ENCODE measurements around the gene TRIM32. TPM values are rescaled to one million over a fixed set of nuclear protein-coding genes. Genes with fewer than 3 reads are reported as not detected.

Gene TRIM32
- 10 to 100 TPM; 10.1 to 18.8 (median 10.7) TPM for polyA plus RNA-seq

DNA sequence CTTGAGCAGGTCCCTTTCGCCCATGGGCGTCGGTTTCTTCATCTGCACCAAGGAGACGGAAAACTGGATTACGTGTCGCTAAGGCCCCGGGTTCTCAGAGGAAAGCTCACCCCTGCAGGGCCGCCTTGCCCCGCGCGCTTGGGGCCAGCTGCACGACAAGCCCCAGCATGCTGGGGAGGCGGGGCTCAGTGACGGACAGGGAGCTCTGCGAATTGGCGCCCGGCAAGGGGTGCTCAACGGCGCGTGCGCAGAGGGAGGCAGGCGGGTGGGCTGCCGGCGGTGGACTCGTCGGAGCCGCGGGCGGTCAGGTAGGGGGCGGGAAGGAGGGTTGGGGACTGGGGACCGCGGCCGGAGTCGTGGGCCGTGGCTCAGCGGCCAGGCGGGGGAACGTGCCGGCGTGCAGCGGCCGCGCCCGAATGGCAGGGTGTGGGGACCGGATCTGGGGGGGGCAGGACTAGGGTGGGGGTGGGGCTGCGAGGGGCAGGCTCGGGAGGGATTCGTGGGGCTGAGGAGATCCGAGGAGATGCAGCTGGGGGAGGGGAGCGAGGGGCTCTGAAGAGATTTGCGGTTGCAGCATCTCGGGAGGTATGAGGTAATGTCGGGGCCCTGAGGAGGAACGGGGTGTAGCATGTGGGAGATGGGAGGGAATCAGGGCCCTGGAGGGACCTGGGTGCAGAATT is at the start of gene TRIM32:
TRIM32 (plus strand) TSS at position 232 of the 680 bp plus-strand sequence. CDS start 10,438 bp downstream, outside the sequence.
- H3K27ac Mint-ChIP-seq, result peak within 1 kb of the TSS; percentile 76 to 97 (median 84)
- H3K9me3 Mint-ChIP-seq, result no peaks in the 10 kb centered on the region
- peak; percentile 88 to 92 (median 90) for DNase-seq
- H3K4me1 Mint-ChIP-seq, result peaks cover 47 to 63% of the 10 kb centered on the region in 2 donors
- H3K4me3 Mint-ChIP-seq, result peak within 1 kb of the TSS; percentile 84 to 99 (median 86)
- peaks cover 1 to 6% (median 3%) of the 10 kb centered on the region in 3 donors for H3K27me3 Mint-ChIP-seq (ENCODE audit: low read depth in 3 of 3)
- H3K36me3 Mint-ChIP-seq, result no peaks in the 10 kb centered on the region

DNA sequence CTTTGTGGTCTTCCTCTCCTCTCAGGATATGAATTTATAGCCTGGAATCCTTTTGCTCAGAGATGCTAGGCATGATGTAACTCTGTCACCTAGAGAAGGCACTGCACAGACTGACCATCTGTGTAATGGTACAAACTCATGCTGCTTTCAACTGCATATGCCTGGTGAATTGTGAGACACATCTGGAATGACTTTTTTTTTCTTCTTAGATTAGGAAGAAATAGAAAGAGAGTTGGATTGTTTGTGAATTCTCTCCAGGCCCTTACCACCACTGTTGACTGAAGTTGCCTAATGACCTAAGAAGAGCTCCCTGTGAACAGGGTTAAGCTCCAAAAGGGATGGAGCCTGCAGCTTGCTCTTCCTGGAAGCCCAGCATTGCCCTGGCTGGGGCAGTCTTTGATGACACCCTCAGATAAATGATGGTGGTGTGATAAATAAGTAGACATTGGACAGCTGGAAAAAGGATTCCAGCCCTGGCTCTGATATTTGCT is 47.8 kb upstream of the TRIM32 start:
- DNase-seq, result no peak
- Mint-ChIP-seq H3K4me3 (no peak overlapping the region), H3K4me1 (no peaks in the 10 kb centered on the region), H3K27ac (no peak overlapping the region), H3K9me3 (no peaks in the 10 kb centered on the region), H3K36me3 (no peaks in the 10 kb centered on the region), H3K27me3 (ENCODE audit: low read depth in 3 of 3) (peaks cover 0 to 2% (median 2%) of the 10 kb centered on the region in 3 donors)

DNA sequence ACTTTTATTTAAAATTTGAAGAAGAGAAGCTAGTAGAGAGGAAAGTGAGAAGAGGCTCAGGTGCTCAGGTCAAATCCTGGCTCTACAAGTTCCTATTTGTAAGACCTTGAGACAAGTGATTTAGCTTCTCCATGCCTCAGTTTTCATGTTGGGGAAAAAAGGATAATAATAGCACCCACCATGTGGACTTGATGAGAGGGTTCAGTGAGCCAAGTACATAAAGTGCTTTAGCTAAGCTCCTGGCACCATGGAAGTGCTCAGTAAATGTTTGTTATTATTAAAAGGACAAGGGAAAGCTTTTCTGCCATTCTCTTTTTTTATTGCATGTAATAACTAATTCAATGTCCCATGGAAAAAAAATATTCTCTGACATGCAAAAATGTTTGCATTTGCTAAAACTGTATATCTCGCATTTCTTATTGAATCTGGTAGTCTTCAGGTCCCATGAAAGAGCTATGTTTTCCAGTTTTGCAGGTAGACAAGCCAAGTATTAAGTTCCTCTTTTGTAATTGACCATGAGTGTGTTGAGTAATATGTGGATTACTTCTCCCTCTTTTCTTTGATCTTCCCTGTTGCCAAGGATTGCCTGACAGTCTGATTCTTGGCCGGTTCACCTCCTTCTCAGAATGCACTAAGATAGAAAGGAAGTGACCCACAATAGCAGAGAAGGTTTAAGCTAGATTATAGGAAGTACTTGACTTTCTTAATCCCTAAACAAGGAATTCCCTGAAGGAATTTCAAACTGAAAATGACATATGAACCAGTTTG is 45.6 kb upstream of the TRIM32 start:
- DNase-seq, result no peak
- no peak overlapping the region for H3K4me3 Mint-ChIP-seq
- no peaks in the 10 kb centered on the region for H3K4me1 Mint-ChIP-seq
- no peaks in the 10 kb centered on the region for H3K9me3 Mint-ChIP-seq
- peaks cover 0 to 2% (median 2%) of the 10 kb centered on the region in 3 donors for H3K27me3 Mint-ChIP-seq (ENCODE audit: low read depth in 3 of 3)
- H3K27ac Mint-ChIP-seq, result no peak overlapping the region
- H3K36me3 Mint-ChIP-seq, result no peaks in the 10 kb centered on the region

DNA sequence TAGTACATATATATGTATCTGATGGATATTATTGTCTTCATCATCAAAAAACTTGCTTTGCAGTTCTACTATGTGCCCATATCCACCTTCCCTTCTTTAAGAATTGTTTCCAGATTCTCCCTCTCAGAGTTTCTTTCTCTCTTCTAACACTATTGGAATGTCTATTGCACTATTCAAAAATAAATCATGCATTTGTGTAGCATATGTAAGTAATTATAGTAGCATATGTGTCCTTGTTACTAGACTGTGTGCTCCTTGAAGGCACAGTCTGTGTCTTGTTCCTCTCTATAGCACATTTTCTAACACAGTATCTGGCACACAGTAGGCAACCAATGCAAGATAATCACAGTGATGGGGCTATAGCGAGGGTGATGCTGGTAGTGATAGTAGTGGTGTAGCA is 43.4 kb upstream of the TRIM32 start:
- H3K9me3 Mint-ChIP-seq, result no peaks in the 10 kb centered on the region
- no peaks in the 10 kb centered on the region for H3K36me3 Mint-ChIP-seq
- H3K27me3 Mint-ChIP-seq (ENCODE audit: low read depth in 3 of 3), result peaks cover 0 to 2% (median 2%) of the 10 kb centered on the region in 3 donors
- no peak for DNase-seq
- H3K27ac Mint-ChIP-seq, result no peak overlapping the region
- H3K4me3 Mint-ChIP-seq, result no peak overlapping the region
- H3K4me1 Mint-ChIP-seq, result no peaks in the 10 kb centered on the region

DNA sequence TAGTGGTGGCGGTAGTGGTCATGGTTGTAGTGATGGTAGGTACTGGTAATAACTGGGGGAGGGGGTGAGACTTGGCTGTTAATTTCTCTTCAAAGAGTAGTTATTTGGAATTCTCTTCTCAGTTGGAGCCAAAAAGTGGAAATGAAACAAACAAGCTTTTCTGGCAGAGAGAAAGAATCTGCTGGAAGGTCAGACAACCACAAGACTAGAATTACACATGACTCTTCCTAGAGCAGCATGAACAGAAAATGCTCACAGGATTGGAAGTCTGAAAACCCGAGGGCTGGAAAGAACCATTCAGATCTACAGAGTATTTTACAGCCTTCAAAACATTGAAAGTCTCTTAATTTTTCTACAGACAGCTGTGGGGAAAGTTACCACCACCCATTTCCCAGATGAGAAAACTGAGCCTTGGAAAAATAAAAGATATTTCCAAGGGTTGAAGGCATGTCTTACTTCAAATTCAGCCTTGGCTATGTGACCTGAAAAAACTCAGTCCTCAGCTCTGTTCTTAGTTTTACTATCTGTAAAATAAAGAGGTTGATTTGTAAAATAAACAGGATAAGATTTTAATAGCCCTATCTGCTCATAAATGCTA is 42.9 kb upstream of the TRIM32 start:
- H3K9me3 Mint-ChIP-seq, result no peaks in the 10 kb centered on the region
- no peaks in the 10 kb centered on the region for H3K36me3 Mint-ChIP-seq
- no peak for DNase-seq
- no peak overlapping the region for H3K4me3 Mint-ChIP-seq
- no peak overlapping the region for H3K27ac Mint-ChIP-seq
- no peaks in the 10 kb centered on the region for H3K4me1 Mint-ChIP-seq
- H3K27me3 Mint-ChIP-seq (ENCODE audit: low read depth in 3 of 3), result peaks cover 0 to 2% (median 2%) of the 10 kb centered on the region in 3 donors

GRCh38 chr9:116646661-116647514 is 40.2 kb upstream of the TRIM32 start:
- Mint-ChIP-seq H3K4me3 (no peak overlapping the region), H3K36me3 (peaks cover 3 to 13% (median 7%) of the 10 kb centered on the region in 3 donors), H3K4me1 (no peaks in the 10 kb centered on the region), H3K27ac (no peak overlapping the region), H3K27me3 (ENCODE audit: low read depth in 3 of 3) (peaks cover 0 to 2% (median 2%) of the 10 kb centered on the region in 3 donors), H3K9me3 (no peaks in the 10 kb centered on the region)
- no peak for DNase-seq

DNA sequence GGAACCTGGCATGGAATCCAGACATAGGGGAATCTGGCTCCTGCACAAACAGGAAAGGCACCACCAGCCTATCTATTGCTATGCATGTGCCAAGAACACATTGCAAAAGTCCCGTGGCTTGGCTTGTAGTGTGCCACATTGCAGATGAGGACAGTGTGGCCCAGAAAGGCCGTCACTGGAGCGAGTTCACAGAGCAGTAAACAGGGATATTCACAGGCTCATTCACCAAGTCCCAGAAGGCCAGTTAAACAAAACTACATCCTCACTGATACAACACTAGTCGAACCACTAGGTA is 39.6 kb upstream of the TRIM32 start:
- Mint-ChIP-seq H3K4me3 (no peak overlapping the region), H3K4me1 (no peaks in the 10 kb centered on the region), H3K27me3 (ENCODE audit: low read depth in 3 of 3) (peaks cover 0 to 2% (median 0%) of the 10 kb centered on the region in 3 donors), H3K27ac (no peak overlapping the region), H3K36me3 (peaks cover 3 to 13% (median 7%) of the 10 kb centered on the region in 3 donors), H3K9me3 (no peaks in the 10 kb centered on the region)
- no peak for DNase-seq

DNA sequence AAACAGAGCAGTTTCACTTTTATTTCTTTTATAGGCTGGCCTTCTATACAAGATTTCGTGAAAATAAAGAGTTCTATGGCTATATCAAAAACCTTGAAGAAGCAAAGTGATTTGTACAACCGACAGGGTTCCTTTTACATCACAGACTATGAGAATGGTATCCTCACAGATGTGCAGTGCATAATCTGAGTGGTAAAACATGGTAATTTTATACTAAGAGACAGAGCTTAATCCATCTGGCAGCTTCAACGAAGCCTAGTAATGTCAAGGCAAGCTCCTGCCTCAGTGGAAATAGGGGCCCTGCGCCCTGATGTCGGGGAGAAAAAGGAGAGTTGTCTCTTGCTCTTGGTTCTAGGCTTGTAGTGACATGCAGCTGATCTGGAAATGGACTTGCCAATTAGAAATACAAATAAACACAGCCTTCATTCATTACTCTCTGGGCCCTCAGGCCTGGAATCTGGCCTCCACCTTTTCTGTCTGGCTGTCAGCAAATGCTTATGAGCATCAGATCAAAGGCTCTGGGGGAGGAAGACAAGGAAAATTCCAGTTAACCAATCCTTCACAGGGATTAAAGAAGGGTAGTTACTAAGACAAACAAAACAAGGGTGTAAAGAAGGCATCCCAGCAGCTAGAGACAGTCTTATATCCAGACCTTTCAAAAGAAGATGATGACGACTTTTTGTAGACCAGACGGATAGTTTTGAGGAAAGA is 33.6 kb upstream of the TRIM32 start:
- Mint-ChIP-seq H3K36me3 (peaks cover 3 to 13% (median 7%) of the 10 kb centered on the region in 3 donors), H3K4me3 (no peak overlapping the region), H3K27ac (no peak overlapping the region), H3K27me3 (ENCODE audit: low read depth in 3 of 3) (no peaks in the 10 kb centered on the region), H3K9me3 (no peaks in the 10 kb centered on the region), H3K4me1 (no peaks in the 10 kb centered on the region)
- no peak for DNase-seq

- H3K27ac Mint-ChIP-seq, result no peak overlapping the region
- H3K4me3 Mint-ChIP-seq, result no peak overlapping the region
- DNase-seq, result no peak
- H3K36me3 Mint-ChIP-seq, result peaks cover 3 to 13% (median 7%) of the 10 kb centered on the region in 3 donors
- H3K27me3 Mint-ChIP-seq (ENCODE audit: low read depth in 3 of 3), result no peaks in the 10 kb centered on the region
- H3K9me3 Mint-ChIP-seq, result no peaks in the 10 kb centered on the region
- no peaks in the 10 kb centered on the region for H3K4me1 Mint-ChIP-seq
These were observed 33.1 kb upstream of the TRIM32 start for GRCh38 chr9:116654059-116654355.

GRCh38 chr9:116656501-116656971 is 30.6 kb upstream of the TRIM32 start:
- no peaks in the 10 kb centered on the region for H3K36me3 Mint-ChIP-seq
- no peaks in the 10 kb centered on the region for H3K4me1 Mint-ChIP-seq
- no peaks in the 10 kb centered on the region for H3K27me3 Mint-ChIP-seq (ENCODE audit: low read depth in 3 of 3)
- H3K27ac Mint-ChIP-seq, result no peak overlapping the region
- H3K4me3 Mint-ChIP-seq, result no peak overlapping the region
- no peak for DNase-seq
- no peaks in the 10 kb centered on the region for H3K9me3 Mint-ChIP-seq

DNA sequence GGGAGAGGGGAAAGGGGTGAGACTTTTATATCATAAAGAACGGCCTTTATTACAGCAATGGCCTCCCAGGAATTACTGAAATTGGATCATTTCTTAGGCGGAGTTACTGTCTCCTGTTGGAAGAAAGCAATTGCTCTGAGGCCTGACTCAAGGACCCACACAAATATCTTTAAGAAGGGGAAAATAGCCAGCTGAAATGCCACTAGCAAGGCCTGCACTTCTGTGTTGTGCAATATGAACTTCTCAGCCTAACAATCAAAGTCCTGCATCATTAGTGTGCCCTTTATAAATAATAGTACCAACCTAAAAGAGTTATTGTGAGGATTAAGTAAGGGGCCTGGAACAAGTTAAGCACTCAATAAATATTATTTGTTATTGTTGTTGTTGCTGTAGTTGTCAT is 30.1 kb upstream of the TRIM32 start:
- no peaks in the 10 kb centered on the region for H3K9me3 Mint-ChIP-seq
- H3K27me3 Mint-ChIP-seq (ENCODE audit: low read depth in 3 of 3), result no peaks in the 10 kb centered on the region
- H3K36me3 Mint-ChIP-seq, result no peaks in the 10 kb centered on the region
- H3K4me3 Mint-ChIP-seq, result no peak overlapping the region
- no peak for DNase-seq
- no peaks in the 10 kb centered on the region for H3K4me1 Mint-ChIP-seq
- no peak overlapping the region for H3K27ac Mint-ChIP-seq

DNA sequence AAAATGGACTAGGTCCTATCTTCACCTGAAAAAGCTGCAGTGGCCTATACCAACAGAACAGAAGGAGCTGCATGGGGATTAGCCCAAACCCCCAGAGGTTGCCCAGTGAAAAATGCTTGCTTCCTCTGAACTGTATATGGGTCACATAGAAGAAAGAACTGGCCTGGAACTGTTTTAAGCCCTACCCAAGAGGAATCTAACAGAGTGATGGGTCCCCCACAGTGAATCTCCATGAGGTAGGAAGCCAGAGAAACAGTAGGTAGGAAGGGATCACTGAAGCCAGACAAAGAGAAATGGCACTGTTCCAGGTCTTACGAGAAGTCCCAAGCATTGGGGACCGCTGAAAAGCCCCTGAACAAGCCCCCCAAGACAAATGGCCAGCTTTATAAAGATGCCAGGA is 28.8 kb upstream of the TRIM32 start:
- Mint-ChIP-seq H3K27ac (no peak overlapping the region), H3K4me3 (no peak overlapping the region), H3K4me1 (no peaks in the 10 kb centered on the region)

More for the DNA sequence above, 28.8 kb upstream of the TRIM32 start:
- Mint-ChIP-seq H3K36me3 (no peaks in the 10 kb centered on the region), H3K9me3 (no peaks in the 10 kb centered on the region), H3K27me3 (ENCODE audit: low read depth in 3 of 3) (no peaks in the 10 kb centered on the region)
- DNase-seq, result no peak

Measured in immature natural killer cell (primary cell).